Posterior cingulate gyrus (tissue), 11 donors: Measurements from ENCODE around the gene FOXQ1.
"Not testable (repeated sequence)": the region's sequence is repeated elsewhere in the genome, so short reads cannot be mapped to it uniquely, and the experiment has no call there.

Source experiments
- DNase-seq, 10 donors: peaks; one replicate each; pipeline versions ENCODE4 v3.0.0 to v3.0.0-alpha.2; 2020 to 2021; ENCODE audit warnings: mixed read lengths in 3 of 10
- intact Hi-C: fragments of 100-400 bp; cut with DNase I; formaldehyde crosslinking; loops from one replicate; pipeline ENCODE4 v1.15.1; 2023

Gene FOXQ1

DNA sequence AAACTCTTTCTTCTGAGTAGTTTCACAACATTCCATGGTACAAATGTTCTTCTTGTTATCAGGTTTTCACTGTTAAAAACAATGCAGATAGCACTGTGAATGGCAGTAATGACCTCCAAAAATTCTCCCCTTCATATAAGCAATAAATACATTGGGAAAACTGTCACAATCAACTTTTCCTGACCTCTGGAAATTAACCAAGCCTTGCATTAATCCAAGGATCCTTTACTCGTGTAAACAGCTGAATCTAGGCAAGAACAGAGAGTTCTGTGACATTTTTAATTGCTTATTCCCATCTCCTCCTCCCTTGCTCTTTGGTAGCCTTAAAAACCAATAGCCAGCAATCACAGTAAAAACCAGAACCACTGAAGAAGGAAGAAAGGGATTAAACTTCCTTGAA lies 37.8 kb downstream of the FOXQ1 start:
- no peak for DNase-seq
- intact Hi-C loops, result no loop called here

DNA sequence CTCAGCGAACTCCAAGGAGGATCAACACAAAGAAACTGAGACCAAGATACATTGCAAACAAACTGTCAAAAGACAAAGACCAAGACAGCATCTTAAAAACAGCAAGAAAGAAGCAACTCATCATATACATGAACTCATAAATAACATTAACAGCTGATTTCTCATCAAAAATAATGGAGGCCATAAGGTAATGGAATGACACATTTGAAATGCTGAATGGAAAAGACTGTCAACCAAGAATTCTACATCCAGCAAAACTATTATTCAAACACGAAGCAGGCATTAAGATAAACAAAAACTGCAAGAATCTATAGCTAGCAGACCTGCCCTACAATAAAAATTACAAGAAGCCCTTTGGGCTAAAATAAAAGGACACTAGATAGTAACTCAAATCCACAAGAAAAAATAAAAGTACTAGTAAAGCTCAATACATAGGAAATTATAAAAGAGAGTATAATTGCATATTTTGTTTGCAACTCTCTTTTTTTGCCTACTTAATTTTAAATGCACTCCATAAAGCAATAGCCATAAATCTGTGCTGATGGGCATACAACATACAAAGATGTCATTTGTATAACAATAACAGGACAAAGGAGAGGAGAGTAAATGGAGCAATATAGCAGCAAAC lies 39.6 kb downstream of the FOXQ1 start:
- intact Hi-C loops, result no loop called here
- no peak for DNase-seq

DNA sequence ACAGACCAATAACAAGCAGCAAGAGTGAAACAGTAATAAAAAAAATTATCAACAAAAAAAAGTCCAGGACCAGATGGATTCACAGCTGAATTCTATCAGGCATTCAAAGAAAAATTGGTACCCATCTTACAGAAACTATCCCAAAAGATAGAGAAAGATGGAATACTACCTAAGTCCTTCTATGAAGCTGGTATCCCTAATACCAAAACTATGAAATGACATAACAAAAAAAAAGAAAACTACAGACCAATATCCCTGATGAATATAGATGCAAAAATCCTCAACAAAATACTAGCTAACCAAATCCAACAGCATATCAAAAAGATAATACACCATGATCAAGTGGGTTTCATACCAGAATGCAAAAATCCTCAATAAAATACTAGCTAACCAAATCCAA lies 43.2 kb downstream of the FOXQ1 start:
- intact Hi-C loops, result not testable (repeated sequence)

DNA sequence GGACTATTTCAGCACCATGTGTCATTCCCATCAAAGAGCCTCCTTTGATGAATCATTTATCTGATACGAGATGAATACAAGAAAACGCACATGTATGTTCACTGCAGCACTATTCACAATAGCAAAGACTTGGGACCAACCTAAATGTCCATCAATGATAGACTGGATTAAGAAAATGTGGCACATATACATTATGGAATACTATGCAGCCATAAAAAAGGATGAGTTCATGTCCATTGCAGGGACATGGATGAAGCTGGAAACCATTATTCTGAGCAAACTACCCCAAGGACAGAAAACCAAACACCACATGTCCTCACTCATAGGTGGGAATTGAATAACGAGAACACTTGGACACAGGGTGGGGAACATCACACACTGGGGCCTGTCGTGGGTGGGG lies 49.8 kb downstream of the FOXQ1 start:
- intact Hi-C loops, DNase-seq: not testable (repeated sequence)

More for the DNA sequence above, 43.2 kb downstream of the FOXQ1 start:
- DNase-seq, result not testable (repeated sequence)

DNA sequence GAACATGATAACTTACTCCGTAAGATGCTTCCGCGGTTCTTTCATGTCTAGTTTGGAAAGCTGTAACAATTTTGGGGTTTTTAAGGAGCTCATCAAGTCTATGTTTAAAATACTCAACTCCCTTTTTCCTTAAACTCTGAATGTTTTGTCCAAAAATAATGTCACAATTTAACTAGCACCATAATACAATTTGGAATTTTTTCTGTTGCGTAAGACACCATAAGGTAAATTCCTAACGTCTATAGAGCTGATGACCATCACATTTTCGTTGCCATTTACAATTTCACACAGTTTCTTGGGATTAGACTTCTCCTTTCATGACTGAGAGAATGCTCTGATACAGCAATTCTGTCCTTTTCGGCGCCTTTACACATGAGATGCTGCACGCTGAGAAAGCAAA lies 50.7 kb downstream of the FOXQ1 start:
- DNase-seq, result no peak
- intact Hi-C loops, result no loop called here

DNA sequence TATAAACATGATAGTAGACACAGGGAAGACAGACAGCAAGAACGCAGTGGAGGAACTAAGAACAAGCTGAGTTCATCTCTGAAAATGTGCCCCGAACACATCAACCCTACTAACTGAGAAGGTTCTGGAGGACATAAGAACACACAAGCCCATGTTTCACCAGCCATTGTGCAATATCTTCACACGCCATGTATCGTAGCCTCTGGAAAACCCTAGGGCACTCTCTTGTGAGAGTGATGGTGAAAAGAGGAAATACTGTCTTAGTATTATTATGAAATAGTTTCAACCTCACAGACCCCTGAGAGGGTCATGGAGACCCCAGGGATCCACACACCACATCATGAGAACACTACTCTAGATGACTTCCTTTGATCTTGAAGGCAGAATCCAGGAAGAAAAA lies 51.4 kb downstream of the FOXQ1 start:
- intact Hi-C loops, result no loop called here

DNA sequence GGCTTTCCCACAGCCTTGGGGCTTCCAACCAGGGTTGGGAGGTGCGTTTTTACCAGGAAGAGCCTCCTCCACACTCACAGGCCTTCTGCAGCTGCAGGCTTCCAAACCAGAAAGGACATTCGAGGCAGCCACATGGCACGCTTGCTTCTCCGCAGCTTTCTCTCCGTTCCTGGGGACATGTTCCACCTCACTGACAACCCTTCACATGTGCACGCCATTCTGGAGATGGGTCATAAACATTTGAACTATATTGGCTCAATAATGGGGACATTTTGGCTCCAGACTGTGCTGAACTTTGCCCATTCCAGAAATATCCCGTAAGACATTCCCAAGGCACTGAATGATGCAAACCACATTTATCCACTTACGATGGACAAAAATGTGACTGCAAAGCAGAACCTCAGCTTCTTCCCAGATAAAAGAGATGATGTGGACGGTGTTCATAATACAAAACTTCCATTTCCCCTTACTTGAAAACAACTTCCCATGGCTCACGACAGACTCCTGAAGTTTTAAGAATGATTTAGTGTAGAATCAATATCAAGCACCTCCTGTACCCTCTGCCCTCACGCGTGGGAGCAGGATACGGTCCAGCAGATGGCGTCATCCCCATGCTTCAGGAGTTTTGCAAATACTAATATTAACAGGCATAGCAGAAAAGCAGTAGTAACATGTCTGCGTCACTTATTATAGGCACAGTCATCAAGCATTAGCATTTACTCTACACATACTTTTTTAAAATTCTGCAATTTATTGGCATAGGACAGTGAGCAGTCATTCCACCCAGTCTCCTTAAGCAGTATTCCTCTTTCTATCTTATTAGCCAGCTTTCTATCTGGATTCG lies 52.1 kb downstream of the FOXQ1 start:
- intact Hi-C loops, result no loop called here
- no peak for DNase-seq

More for the DNA sequence above, 51.4 kb downstream of the FOXQ1 start:
- DNase-seq, result no peak
